ENCODE results near the gene PM20D2. TPM values are rescaled to one million over a fixed set of nuclear protein-coding genes. Genes with fewer than 3 reads are reported as not detected.

PM20D2 gene, protein sequence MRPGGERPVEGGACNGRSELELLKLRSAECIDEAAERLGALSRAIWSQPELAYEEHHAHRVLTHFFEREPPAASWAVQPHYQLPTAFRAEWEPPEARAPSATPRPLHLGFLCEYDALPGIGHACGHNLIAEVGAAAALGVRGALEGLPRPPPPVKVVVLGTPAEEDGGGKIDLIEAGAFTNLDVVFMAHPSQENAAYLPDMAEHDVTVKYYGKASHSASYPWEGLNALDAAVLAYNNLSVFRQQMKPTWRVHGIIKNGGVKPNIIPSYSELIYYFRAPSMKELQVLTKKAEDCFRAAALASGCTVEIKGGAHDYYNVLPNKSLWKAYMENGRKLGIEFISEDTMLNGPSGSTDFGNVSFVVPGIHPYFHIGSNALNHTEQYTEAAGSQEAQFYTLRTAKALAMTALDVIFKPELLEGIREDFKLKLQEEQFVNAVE
- total RNA-seq, result 9.0 and 10.1 TPM in 2 replicates
- 3.9 and 6.0 TPM in 2 replicates for polyA plus RNA-seq
- polyA plus RNA-seq (2012), result 2.2 and 3.9 TPM in 2 replicates
- polyA minus RNA-seq (ENCODE audit: low replicate concordance), result 1.6 and 2.7 TPM in 2 replicates

DNA sequence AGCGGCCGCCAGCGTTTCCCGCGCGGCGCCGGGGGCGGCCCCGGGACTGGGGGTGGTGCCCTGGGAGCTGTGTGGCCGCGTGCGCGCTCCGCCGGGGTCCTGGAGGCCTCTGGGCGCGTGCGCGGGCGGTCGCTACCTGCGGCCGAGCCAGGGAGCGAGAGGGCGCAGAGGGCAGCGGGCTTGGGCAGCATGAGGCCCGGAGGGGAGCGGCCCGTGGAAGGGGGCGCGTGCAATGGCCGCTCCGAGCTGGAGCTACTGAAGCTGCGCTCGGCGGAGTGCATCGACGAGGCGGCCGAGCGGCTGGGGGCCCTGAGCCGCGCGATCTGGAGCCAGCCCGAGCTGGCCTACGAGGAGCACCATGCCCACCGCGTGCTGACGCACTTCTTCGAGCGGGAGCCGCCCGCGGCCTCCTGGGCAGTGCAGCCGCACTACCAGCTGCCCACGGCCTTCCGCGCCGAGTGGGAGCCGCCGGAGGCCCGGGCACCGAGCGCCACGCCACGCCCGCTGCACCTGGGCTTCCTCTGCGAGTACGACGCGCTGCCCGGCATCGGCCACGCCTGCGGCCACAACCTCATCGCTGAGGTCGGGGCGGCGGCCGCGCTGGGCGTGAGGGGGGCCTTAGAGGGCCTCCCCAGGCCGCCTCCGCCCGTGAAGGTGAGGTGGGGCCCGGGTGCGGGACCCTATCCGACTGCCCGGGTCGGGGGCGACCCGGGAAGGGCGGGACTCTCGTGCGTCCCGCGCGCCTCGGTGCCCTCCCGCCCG, at the start of gene PM20D2:
TSS of gene PM20D2 (plus strand) at position 100 of the 762 bp plus-strand sequence. CDS start at position 190, 90 bp downstream.
- no peaks in the 10 kb centered on the region for H3K9me3 ChIP-seq (ENCODE audit: control insufficient read depth, insufficient read depth, low read depth, low read length)
- peak within 1 kb of the TSS; percentile 67 for H3K9ac ChIP-seq (ENCODE audit: insufficient read depth, low read length)
- H4K20me1 ChIP-seq (ENCODE audit: control insufficient read depth, extremely low read depth, insufficient read depth, low read length), result no peaks in the 10 kb centered on the region
- peak within 1 kb of the TSS; percentile 54 for H3K27ac ChIP-seq (ENCODE audit: insufficient read depth, low read length)
- H3K36me3 ChIP-seq (ENCODE audit: control insufficient read depth, insufficient read depth, low read length), result no peaks in the 10 kb centered on the region
- no peaks in the 10 kb centered on the region for H3K27me3 ChIP-seq (ENCODE audit: control insufficient read depth, insufficient read depth, low read length)
- peak within 1 kb of the TSS; percentile 30 to 81 (median 66) for H3K4me3 ChIP-seq (replicated peaks in 1 of 4; ENCODE audit: control extremely low read depth in 1 of 4, insufficient read depth in 1 of 4, low read depth in 3 of 4, low read length in 4 of 4)
- peaks cover 3% of the 10 kb centered on the region for H3K4me1 ChIP-seq (ENCODE audit: control insufficient read depth, extremely low read depth, insufficient read depth, low read length)
- H3K79me2 ChIP-seq (ENCODE audit: control insufficient read depth, insufficient read depth, low read length), result no peaks in the 10 kb centered on the region
- DNase-seq (ENCODE audit: low read depth in 2 of 2), result peak; percentile 41 to 51
- H2AFZ ChIP-seq (ENCODE audit: low read length), result peak within 1 kb of the TSS; percentile 70
- no peak for TF ChIP-seq EZH2 (IDR thresholded peaks at IDR 0.05; ENCODE audit: low read length, missing control alignments)
- TF ChIP-seq CTCF (conservative IDR thresholded peaks at IDR 0.05 in 1 of 2, IDR thresholded peaks at IDR 0.05 in 1 of 2; ENCODE audit: low read depth in 1 of 2, low read length in 2 of 2), result no peak
- peak within 1 kb of the TSS; percentile 96 for H3K4me2 ChIP-seq (ENCODE audit: extremely low read depth, insufficient read depth, low read length)

DNA sequence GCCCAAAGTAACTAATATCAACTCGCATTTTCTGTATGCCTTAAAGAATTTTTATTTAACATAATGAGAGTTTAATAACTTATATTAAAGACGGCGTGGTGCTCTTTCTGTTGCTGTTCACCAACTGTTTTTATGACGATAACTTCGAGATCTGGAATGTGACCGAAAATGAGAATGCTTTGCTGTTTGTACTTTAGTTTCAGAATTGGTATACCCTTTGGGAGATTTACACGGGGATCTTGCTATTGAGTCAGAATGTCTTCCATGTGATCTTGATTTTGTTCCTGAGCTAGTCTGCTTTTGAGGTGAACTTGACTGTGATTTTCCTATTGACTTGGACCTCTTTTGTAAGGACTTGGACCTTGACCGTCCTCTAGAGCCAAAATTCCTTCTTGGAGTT, 47.4 kb upstream of the PM20D2 start:
- H3K36me3 ChIP-seq (ENCODE audit: control insufficient read depth, insufficient read depth, low read length), result no peaks in the 10 kb centered on the region
- H4K20me1 ChIP-seq (ENCODE audit: control insufficient read depth, extremely low read depth, insufficient read depth, low read length), result no peaks in the 10 kb centered on the region
- TF ChIP-seq EZH2 (IDR thresholded peaks at IDR 0.05; ENCODE audit: low read length, missing control alignments) (no peak), CTCF (conservative IDR thresholded peaks at IDR 0.05 in 1 of 2, IDR thresholded peaks at IDR 0.05 in 1 of 2; ENCODE audit: low read depth in 1 of 2, low read length in 2 of 2) (no peak)
- DNase-seq (ENCODE audit: low read depth in 2 of 2), result no peak
- no peaks in the 10 kb centered on the region for H3K27me3 ChIP-seq (ENCODE audit: control insufficient read depth, insufficient read depth, low read length)
- H3K9me3 ChIP-seq (ENCODE audit: control insufficient read depth, insufficient read depth, low read depth, low read length), result no peaks in the 10 kb centered on the region
- H3K4me2 ChIP-seq (ENCODE audit: extremely low read depth, insufficient read depth, low read length), result no peak overlapping the region
- H3K4me1 ChIP-seq (ENCODE audit: control insufficient read depth, extremely low read depth, insufficient read depth, low read length), result no peaks in the 10 kb centered on the region
- H2AFZ ChIP-seq (ENCODE audit: low read length), result no peak overlapping the region
- H3K4me3 ChIP-seq (replicated peaks in 1 of 4; ENCODE audit: control extremely low read depth in 1 of 4, insufficient read depth in 1 of 4, low read depth in 3 of 4, low read length in 4 of 4), result no peak overlapping the region
- no peak overlapping the region for H3K9ac ChIP-seq (ENCODE audit: insufficient read depth, low read length)
- H3K27ac ChIP-seq (ENCODE audit: insufficient read depth, low read length), result no peak overlapping the region
- no peaks in the 10 kb centered on the region for H3K79me2 ChIP-seq (ENCODE audit: control insufficient read depth, insufficient read depth, low read length)

- no peaks in the 10 kb centered on the region for H3K79me2 ChIP-seq (ENCODE audit: control insufficient read depth, insufficient read depth, low read length)
- no peak for DNase-seq (ENCODE audit: low read depth in 2 of 2)
- H3K4me1 ChIP-seq (ENCODE audit: control insufficient read depth, extremely low read depth, insufficient read depth, low read length), result no peaks in the 10 kb centered on the region
- TF ChIP-seq CTCF (conservative IDR thresholded peaks at IDR 0.05 in 1 of 2, IDR thresholded peaks at IDR 0.05 in 1 of 2; ENCODE audit: low read depth in 1 of 2, low read length in 2 of 2) (no peak), EZH2 (IDR thresholded peaks at IDR 0.05; ENCODE audit: low read length, missing control alignments) (no peak)
- no peak overlapping the region for H3K27ac ChIP-seq (ENCODE audit: insufficient read depth, low read length)
- H2AFZ ChIP-seq (ENCODE audit: low read length), result no peak overlapping the region
- no peaks in the 10 kb centered on the region for H3K36me3 ChIP-seq (ENCODE audit: control insufficient read depth, insufficient read depth, low read length)
- no peaks in the 10 kb centered on the region for H4K20me1 ChIP-seq (ENCODE audit: control insufficient read depth, extremely low read depth, insufficient read depth, low read length)
- no peak overlapping the region for H3K9ac ChIP-seq (ENCODE audit: insufficient read depth, low read length)
- no peaks in the 10 kb centered on the region for H3K9me3 ChIP-seq (ENCODE audit: control insufficient read depth, insufficient read depth, low read depth, low read length)
- H3K4me3 ChIP-seq (replicated peaks in 1 of 4; ENCODE audit: control extremely low read depth in 1 of 4, insufficient read depth in 1 of 4, low read depth in 3 of 4, low read length in 4 of 4), result no peak overlapping the region
- H3K27me3 ChIP-seq (ENCODE audit: control insufficient read depth, insufficient read depth, low read length), result no peaks in the 10 kb centered on the region
- H3K4me2 ChIP-seq (ENCODE audit: extremely low read depth, insufficient read depth, low read length), result no peak overlapping the region
These were observed 45.7 kb upstream of the PM20D2 start for GRCh38 chr6:89100114-89100513.
